ENCODE results near the gene RUNX1.

The RUNX1 gene

GRCh38 chr21:35036465-35037383 lies 12.4 kb downstream of the RUNX1 start:
- DNase-seq (ENCODE audit: low spot score): no peak

- no peak for DNase-seq (ENCODE audit: low spot score)
Observed at GRCh38 chr21:35035581-35035980, 13.5 kb downstream of the RUNX1 start.

- no peak for DNase-seq (ENCODE audit: low spot score)
Observed at GRCh38 chr21:35035116-35035515, 14.0 kb downstream of the RUNX1 start.

- no peak for DNase-seq (ENCODE audit: low spot score)
Observed at GRCh38 chr21:35034203-35034926, 14.7 kb downstream of the RUNX1 start.

- DNase-seq (ENCODE audit: low spot score): no peak
Observed at GRCh38 chr21:35032474-35033263, 16.4 kb downstream of the RUNX1 start.

- no peak for DNase-seq (ENCODE audit: low spot score)
Observed at GRCh38 chr21:35028451-35028978, 20.6 kb downstream of the RUNX1 start.

GRCh38 chr21:35027563-35028450 lies 21.3 kb downstream of the RUNX1 start:
- peak; percentile 27 for DNase-seq (ENCODE audit: low spot score)

GRCh38 chr21:35026617-35027562 lies 22.2 kb downstream of the RUNX1 start:
- peak; percentile 87 for DNase-seq (ENCODE audit: low spot score)

- DNase-seq (ENCODE audit: low spot score): no peak
Observed at GRCh38 chr21:35026153-35026500, 23.0 kb downstream of the RUNX1 start.

GRCh38 chr21:35025206-35026152 lies 23.6 kb downstream of the RUNX1 start:
- DNase-seq (ENCODE audit: low spot score): no peak

GRCh38 chr21:35024513-35024912 lies 24.6 kb downstream of the RUNX1 start:
- DNase-seq (ENCODE audit: low spot score): no peak

GRCh38 chr21:35024071-35024420 lies 25.1 kb downstream of the RUNX1 start:
- no peak for DNase-seq (ENCODE audit: low spot score)

GRCh38 chr21:35023396-35024070 lies 25.6 kb downstream of the RUNX1 start:
- no peak for DNase-seq (ENCODE audit: low spot score)

- no peak for DNase-seq (ENCODE audit: low spot score)
Observed at GRCh38 chr21:35021546-35021945, 27.6 kb downstream of the RUNX1 start.

- DNase-seq (ENCODE audit: low spot score): no peak
Observed at GRCh38 chr21:35020902-35021301, 28.2 kb downstream of the RUNX1 start.

- DNase-seq (ENCODE audit: low spot score): peak; percentile 31
Observed at GRCh38 chr21:35020436-35020835, 28.7 kb downstream of the RUNX1 start.

- no peak for DNase-seq (ENCODE audit: low spot score)
Observed at GRCh38 chr21:35019631-35020032, 29.5 kb downstream of the RUNX1 start.

GRCh38 chr21:35017256-35017655 lies 31.8 kb downstream of the RUNX1 start:
- DNase-seq (ENCODE audit: low spot score): no peak

Measured in CD4-positive, alpha-beta T cell treated with Interleukin-6 at 100 ng/mL for 8 hours (primary cell).